ENCODE data around the gene RAB6C.
"Not testable (repeated sequence)": the region's sequence is repeated elsewhere in the genome, so short reads cannot be mapped to it uniquely, and the experiment has no call there.

The RAB6C gene

DNA sequence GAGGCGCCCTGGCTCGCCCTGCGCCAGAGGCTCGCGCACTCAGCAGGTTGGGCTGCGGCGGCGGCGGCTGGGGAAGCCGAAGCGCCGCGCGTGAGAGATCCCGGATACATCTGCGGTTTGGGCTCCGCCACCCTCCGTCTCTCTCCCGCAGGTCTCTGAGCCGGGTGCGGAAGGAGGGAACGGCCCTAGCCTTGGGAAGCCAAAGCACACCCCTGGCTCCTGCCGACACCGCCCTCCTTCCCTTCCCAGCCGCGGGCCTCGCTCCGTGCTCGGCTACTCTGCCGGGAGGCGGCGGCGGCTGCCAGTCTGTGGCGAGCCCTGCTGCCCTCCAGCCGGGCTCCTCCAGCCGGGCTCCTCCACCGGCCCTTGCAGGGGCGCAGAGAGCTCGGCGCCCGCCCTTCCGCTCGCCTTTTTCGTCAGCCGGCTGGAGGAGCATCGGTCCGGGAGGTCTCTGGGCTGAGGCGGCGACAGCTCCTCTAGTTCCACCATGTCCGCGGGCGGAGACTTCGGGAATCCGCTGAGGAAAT, at the start of gene RAB6C:
RAB6C (plus strand) TSS at position 38 of the 527 bp plus-strand sequence; CDS start at position 488, 450 bp downstream.
- DNase-seq, result not testable (repeated sequence)

DNA sequence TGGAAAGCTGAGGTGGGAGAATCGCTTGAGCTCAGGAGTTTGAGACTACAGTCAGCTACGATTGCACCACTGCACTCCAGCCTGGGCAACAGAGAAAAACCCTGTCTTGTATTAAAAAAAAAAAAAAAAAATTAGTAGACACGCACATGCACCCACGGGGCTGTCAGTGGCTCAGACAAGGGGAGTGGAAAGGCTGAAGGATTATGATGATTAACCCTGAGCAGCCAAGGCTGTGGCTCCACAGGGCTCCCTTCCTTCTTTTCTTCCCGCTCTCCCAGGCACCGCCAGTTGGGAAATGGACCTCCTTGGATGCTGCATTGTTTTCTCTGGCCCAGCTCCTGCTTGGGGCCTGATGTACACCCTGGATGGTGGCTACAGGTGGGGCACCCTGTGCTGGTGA, 49.0 kb upstream of the RAB6C start:
- DNase-seq, result no peak

DNA sequence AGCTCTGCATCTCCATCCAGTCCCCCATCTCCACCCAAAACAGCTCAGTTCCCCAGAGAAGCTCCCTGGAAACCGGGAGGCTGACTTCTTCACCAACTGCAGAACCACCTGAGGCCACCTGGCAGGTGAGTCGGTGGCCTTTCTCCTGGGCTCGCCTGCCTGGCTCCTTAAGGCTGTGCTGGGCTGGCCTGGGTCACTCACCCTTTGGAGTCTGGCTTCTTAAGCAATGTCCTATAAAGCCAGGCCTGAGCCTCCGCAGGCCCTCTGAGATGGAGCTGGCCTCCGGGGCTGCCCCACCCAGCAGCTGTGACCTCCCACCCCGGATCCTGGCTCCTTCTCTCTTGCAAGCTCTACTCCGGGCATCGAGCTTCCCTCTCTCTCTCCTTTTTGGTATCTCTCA, 46.1 kb upstream of the RAB6C start:
- not testable (repeated sequence) for DNase-seq

DNA sequence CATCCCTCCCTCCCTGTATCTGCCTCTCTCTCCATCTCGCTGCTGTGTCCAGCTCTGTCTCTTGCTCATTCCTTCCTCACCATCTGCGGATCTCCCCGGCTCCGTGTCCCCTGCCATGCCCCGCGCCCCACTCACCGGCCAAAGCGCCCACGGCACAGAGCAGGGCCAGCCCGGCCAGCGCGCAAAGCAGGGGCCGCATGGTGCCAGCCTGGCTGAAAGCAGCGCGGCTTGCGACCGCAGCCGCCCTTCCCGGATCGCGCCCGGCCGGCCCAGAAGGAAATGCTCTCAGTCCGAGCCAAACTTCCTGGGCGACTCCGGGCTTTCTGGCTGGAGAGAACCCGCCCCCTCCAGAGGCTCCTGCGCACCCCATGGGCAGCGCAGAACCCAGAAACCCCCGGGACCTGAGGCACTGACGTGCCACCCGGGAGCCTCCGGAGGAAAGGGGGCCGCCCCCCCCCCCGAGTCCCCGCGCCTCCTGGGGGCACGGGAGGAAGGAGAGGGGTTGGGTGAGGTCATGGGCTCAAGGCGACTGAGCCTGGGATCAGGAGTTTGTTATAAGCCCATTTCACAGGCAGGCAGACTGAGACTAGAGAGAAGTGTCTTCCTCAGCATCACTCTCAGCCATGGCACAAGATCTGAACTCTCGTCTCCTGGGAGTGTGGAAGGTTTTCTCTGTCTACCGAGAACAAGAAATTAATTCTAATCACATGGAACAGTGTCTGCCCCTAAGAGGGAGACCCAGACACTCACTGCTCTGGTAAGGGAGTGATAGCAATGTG, 45.2 kb upstream of the RAB6C start:
- DNase-seq, result no peak

DNA sequence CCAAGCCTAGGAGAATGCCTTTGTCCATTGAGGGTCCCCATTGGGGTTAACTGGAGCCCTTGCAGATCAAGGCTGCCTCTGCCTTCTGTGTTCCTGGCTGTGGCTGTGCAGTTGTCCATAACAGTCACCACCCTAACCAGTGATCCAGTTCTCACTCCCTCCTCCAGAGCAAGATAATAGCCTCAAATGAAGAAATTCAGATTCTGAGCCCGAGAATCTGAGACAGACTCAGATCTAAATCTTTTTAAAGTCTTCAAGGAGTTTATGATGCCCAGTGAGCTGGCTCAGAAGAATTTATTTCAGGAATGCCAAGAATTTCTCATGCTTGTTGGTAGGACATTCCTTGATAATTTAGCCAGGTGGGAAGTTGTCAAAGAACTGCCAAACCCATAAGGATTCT, 44.3 kb upstream of the RAB6C start:
- DNase-seq, result no peak

DNA sequence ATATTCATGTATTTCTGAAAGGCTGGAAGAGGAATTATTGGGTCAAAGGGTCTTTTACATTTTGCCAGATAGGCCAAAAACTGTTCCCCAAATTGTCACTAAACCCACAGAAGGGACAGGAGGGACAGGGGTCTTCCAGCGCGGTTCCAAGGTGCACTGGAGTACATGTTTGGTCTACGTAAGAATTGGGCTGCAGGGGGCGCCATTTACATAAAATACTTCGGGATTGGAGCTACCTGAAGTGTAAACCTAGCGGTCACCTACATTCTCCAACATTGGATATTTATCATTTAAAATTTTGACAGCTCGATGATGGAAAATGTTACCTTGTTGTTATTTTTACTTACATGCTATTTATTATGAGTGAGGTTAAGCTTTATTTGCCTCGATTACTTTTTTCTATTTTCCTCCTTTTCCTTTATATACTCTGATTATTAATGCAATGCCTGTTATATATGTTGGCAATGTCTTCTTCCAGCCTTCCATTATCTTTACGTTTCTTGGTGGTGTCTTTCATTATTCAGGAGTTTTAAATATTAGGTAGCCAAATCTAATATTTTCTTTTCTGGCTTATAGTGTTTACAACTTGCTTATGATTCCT, 43.0 kb upstream of the RAB6C start:
- no peak for DNase-seq

DNA sequence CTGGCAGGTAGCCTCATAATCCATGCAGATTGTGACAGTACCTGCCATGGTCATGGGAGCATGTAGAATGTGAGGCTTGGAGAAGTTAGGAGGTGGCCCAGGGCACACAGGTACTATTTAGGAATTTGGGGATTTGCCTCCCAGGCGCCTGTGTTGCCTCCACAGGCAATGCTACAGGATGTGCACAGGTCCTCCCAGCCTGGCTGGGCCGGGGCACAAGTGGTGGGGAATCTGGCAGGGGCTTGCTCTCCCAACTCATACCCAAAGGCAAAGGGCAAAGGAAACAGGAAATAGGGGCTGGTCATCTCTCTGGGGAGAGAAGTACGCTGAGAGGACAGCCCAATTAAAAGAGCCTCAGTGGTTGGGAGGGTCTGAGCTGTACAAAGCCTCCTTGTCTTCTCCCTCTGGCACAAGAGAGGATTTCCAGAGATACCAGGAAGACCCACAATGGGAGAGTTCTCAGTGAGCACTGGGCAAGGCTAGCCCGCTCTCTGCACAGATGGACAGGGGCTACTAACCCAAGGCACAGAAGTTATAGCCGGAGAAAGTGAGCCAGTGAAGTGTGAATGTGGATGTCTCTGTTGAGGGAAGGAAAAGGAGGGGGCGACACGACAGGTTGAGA, 40.5 kb upstream of the RAB6C start:
- not testable (repeated sequence) for DNase-seq

DNA sequence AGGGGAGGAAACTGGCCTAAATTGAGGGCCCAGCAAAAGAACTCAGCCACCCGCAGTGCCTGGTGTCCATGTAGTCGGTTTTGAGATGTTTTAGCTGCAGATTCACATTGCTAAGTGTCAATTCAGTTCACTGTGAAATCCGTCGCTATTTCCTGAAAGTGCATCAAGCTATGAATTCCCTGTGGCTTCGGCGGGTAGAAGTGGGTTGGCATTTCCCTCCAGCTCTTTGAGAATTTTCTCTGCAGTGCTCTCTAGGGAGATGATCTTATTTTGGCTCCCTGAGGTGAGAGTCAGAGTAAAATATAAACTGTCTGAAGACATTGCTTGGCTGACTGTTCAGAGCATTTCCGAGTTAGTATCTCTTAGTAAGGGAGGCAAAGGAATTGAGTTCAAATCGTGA, 36.0 kb upstream of the RAB6C start:
- DNase-seq, result not testable (repeated sequence)

DNA sequence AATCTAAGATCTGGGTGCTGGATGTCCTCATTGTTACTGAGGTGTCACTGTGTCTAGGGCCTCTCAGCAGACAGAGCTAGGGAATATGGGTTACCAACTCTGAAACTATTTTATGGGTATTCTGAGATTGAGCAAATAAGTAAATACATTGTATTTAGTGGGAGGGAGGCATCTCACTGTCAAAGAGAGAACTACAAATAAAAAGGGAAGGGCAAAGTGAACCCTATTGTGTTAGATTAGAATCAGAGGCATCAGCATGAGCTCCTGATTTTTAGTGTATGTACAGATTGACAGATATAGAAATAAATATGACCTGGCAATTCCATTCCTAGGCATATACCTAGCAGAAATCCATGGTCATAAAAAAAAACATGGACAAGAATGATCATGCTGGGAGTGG, 33.9 kb upstream of the RAB6C start:
- DNase-seq, result no peak

DNA sequence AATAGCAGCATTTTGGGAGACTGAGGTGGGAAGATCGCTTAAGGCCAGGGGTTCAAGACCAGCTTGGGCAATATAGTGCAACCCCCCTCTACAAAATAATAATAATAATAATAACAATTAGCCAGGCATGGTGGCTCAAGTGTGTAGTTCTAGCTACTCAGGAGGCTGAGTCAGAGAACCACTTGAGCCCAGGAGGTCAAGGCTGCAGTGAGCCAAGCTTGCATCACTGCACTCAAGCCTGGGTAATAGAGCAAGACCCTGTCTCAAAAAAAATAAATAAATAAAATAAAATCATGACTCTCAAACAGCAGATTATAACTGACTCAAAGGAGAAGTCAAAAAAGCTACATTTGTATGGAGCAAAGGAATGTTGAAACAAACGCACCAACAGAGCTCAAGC, 31.8 kb upstream of the RAB6C start:
- not testable (repeated sequence) for DNase-seq

DNA sequence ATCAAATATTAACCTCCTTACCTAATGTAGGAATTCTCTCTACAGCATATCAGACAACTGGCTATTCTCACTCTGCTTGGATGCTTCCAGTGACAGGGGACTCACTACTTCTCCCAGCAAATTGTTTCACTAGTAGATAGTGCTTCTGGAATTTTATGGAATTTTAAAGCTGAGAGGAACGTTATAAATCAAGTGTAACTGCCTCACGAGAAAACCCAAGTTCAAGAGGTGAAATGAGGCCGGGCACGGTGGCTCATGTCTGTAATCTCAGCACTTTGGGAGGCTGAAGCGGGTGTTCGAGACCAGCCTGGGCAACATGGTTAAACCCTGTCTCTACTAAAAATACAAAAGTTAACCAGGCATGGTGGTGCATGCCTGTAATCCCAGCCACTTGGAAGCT, 23.3 kb upstream of the RAB6C start:
- DNase-seq, result not testable (repeated sequence)

DNA sequence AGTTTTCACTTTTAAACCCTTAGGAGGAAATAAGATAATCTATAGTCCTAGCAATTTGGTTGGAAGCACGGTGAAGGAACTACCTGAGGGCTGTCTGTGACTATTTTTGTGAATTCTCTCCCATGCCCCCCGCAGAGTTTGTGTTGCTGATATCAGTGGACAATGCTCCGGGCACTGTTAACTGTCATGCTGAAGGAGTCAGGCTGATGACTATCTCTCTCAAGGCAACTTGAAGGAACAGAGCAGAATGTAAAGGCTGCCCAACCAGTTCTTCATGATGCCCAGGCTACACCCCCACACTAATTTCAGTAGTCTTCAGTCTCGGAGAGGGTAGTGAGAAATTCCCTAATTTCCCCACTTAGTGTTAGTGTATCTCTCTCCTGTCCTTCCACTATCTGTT, 21.6 kb upstream of the RAB6C start:
- DNase-seq, result no peak

DNA sequence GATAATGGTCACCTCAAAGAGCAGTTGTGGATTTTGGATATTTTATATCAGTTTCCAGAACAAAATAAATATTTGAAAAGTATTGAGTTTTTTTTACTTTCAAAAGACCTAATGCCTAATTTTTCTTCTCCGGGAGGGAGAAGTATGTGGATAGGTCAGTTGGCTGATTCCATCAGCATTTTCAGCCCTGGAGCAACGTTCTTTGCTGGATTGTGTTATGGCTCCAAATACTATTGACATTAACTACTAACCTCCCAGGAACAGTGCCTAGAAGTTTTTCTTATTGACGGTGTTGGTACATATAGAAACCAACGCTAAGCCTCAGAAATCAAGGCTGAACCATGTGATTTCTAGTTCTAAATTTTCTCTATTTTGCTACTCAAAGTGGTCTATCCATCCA, 20.7 kb upstream of the RAB6C start:
- not testable (repeated sequence) for DNase-seq

DNA sequence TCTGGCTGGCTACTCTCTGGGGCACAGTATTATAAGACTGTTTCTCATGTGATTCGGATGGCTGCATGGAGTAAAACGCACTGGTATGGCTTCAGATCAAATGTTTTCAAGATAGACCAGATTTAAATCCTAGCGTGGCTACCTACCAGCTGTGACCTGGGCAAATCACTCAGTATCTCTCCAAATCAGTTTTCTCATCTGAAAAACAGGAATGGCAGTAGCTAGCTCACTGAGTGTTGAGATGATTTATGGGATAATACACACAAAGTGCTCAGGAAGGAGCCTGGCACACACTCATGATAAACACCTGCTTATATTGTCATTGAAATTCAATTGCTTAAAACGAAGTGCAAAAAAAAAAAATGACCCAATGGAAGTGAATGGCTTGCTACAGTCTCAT, 10.9 kb upstream of the RAB6C start:
- DNase-seq, result not testable (repeated sequence)

DNA sequence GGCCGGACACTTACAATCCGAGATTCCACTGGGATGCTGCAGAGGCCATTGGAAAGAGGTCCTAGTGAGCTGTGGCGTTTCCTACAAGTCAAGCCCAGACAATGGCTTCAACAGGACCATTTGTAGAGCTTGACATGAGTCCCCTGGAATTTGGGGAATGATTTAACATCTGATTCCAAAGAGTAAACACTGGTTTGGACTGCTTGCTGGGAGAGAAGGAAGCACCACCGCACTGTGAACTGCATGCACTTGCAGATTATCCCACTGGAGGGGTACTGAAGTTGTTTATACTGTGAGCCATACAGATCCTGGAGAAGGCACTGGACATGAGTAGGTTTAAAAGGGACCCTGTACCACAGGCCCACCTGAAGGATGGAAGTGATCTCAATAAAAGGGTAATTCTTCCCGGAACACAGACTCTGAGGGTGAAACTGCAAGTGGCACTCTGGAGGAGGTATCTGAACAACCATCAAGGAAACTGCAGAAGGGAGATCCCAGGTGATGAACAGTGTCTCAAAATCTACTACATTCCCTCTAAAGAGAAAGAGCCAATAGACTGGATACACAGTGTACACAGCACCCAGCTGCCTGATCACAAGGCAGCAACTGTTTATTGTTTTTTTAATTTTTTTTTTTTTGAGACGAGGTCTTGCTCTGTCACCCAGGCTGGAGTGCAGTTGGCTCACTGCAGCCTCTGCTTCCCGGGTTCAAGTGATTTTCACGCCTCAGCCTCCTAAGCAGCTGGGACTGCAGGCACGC, 4.3 kb upstream of the RAB6C start:
- DNase-seq, result no peak

DNA sequence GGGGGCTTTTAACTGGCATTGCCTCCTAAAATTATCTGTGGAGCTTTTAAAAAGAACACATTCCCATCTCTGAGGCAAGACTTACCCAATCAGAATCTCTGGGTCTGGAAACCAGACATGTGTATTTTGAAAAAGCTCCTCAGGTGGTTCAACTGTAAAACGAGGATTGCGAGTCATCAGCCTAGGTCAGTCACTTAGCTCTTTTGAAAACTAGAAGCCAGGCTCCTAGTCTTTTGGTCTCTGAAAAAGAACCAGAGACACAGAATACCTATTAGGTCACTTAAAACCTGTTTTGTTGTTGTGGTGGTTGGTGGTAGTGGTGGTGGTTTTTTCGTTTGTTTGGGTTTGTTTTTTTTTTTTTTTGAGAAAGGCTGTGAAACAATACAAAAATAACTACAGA, 2.5 kb upstream of the RAB6C start:
- DNase-seq, result not testable (repeated sequence)

DNA sequence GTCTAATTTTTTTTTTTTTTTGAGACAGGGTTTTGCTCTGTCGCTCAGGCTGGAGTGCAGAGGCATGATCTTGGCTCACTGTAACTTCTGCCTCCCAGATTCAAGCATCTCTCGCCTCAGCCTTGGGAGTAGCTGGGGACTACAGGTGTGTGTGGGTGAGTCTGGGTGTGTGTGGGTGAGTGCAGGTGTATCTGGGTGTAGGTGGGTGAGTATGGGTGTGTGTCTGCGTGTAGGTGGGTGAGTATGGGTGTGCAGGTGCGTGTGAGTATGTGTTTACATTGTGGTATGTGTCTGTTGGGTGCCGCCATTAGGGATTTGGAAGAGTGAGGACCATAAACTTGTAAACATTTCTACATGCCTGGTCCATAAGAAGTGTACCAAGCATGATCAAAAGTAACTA, 1.5 kb upstream of the RAB6C start:
- no peak for DNase-seq

DNA sequence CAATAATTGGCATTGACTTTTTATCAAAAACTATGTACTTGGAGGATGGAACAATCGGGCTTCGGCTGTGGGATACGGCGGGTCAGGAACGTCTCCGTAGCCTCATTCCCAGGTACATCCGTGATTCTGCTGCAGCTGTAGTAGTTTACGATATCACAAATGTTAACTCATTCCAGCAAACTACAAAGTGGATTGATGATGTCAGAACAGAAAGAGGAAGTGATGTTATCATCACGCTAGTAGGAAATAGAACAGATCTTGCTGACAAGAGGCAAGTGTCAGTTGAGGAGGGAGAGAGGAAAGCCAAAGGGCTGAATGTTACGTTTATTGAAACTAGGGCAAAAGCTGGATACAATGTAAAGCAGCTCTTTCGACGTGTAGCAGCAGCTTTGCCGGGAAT, 780 bp downstream of the RAB6C start:
- DNase-seq, result not testable (repeated sequence)

DNA sequence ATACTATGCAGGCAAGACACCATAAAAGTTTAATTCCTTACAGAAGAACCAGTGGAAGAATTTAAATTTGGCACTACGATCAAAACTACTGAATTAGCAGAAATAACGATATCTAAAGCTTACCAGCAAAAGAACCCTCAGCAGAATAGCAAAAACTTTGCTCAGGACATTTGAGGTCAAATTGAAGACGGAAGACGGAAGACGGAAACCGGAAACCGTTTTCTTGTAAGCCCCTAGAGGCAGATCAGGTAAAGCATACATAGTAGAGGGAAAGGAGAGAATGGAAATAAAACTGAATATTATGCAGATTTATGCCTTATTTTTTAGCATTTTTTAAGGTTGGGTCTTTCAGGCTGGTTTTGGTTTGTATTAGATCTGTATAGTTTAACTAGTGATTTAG, 2.2 kb downstream of the RAB6C start:
- DNase-seq, result not testable (repeated sequence)

DNA sequence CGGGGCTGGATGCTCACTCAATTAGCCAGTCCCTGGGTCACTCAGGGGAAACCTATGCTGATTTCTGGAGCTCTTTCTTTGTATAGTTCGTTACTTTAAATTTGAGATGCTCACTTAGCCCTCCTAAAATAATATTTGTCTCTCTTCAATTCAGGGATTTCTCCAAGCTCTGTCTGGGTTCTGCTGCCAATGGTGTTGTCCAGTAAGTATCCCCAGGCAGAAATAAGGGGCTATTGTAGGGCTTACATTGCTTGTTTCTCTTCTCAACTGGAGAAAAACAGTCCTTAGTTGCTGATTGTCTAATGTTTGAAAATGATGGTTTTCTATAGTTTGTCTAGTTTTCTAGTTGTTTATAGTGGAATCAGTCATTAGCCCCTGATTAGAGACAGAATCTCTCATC, 5.0 kb downstream of the RAB6C start:
- no peak for DNase-seq

DNA sequence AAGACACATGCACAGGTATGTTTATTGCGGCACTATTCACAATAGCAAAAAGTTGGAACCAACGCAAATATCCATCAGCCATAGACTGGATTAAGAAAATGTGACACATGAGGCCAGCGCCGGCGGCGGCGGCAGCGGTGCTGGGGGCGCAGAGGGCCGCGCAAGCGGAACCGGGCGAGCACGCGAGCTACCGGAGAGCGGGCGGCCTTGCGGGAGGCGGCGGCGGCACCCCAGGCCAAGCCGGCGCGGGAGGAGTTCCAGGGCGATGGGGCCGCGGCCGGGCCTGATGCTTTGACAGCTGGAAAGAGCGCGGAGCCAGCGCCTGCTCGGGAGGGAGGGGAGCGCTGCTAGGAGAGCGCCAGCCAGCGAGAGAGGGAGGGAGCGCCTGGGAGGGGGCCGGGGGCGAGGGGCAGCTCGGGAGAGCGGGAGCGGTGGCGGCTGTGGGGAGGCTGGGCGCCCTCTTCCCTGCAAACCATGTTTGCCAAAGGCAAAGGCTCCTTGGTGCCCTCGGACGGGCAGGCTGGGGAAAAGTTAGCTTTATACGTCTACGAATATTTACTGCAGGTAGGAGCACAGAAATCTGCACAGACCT, 13.0 kb downstream of the RAB6C start:
- DNase-seq, result not testable (repeated sequence)

DNA sequence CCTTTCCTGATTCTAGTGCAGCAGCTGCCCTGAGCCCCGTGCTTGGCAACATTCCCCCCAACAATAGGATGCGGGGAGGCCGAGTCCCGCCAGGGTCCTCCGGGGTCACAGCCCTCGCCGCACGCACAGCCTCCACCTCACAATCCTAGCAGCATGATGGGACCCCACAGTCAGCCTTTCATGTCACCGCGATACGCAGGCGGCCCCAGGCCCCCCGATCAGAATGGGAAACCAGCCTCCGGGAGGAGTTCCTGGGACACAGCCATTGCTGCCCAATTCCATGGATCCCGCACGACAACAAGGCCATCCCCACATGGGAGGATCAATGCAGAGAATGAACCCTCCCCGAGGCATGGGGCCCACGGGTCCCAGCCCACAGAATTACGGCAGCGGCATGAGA, 13.7 kb downstream of the RAB6C start:
- DNase-seq, result not testable (repeated sequence)
